KBM-7 (cell line): ENCODE measurements around the gene BRCA2.
A peak's percentile ranks its signal among the peaks of the same experiment; 100 is the strongest.

Experiments used
- DNase-seq: peaks from one replicate; pipeline ENCODE4 v3.0.0-alpha.2; 2015
- in situ Hi-C: fragments of 300-500 bp; cut with MboI; formaldehyde crosslinking; loops from 2 replicates; pipeline ENCODE4 v1.14.3; 2020; ENCODE audit warnings: low sequenced_read_pairs, low pct_unique_long_range_greater_than_20kb, mixed read lengths

Gene BRCA2

GRCh38 chr13:32419862-32420261, 104.6 kb downstream of the BRCA2 start:
- DNase-seq: no peak
- in situ Hi-C loops: no loop called here

- in situ Hi-C loops: no loop called here
- DNase-seq: peak; percentile 83
These were observed 108.3 kb downstream of the BRCA2 start for GRCh38 chr13:32423592-32423991.

DNA sequence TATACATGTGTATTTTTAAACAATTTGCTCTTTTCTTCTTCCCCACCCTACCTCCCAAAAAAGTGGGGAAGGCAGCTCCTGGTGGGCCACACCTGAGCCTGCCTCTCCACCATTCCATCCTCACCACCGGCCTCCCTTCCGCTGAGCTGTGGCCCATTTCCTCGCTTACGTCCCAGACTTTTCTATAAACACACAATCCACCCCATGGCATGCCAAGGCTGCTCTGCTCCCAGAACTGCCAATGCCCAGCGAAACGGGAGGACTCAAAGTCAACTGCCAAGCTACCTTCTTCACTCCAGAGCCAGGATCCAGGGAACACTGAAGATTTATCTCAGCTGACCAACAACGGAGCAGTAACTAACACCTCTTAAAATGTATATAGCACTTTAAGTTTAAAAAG, 109.8 kb downstream of the BRCA2 start:
- no peak for DNase-seq
- in situ Hi-C loops: no loop called here

DNA sequence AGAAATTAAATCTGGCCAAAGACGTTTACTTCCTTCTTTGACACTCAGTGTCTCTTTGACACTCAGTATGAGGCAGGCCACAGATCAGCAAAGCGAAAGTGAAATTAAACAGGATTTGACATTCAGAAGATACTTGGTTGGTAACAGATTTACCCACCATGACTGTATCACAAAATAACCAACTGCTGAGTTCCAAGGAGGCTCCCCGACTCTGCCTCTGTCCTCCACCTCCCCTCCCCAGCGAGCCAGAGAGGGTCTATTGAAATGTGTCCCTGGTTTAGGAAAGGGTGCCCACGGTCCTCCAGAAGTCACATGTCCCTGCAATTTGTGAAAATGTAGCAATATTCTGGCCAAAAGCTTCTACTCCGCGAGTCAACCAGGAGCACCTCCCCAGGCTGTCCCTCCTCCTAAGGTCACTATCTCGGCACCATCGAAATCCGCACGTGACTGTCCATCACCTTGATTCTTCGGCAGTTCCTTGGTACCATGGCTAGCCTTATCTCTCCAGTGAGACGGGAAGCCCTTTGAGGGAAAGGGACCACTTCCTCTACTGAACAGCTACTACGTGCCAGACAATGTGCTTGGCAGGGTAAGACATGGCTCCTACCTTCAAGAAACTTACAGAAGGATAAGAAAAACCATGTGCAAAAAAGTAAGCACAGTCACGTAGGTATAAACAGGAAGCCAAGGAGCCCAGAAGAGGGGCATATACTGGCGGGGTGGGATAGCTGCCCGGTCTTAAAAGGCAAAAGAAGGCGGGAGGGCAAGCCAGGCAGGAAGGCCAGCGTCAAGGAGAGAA, 111.1 kb downstream of the BRCA2 start:
- peak; percentile 75 for DNase-seq
- in situ Hi-C loops: no loop called here

- in situ Hi-C loops: no loop called here
- DNase-seq: no peak
These were observed 111.9 kb downstream of the BRCA2 start for GRCh38 chr13:32426990-32427851.

DNA sequence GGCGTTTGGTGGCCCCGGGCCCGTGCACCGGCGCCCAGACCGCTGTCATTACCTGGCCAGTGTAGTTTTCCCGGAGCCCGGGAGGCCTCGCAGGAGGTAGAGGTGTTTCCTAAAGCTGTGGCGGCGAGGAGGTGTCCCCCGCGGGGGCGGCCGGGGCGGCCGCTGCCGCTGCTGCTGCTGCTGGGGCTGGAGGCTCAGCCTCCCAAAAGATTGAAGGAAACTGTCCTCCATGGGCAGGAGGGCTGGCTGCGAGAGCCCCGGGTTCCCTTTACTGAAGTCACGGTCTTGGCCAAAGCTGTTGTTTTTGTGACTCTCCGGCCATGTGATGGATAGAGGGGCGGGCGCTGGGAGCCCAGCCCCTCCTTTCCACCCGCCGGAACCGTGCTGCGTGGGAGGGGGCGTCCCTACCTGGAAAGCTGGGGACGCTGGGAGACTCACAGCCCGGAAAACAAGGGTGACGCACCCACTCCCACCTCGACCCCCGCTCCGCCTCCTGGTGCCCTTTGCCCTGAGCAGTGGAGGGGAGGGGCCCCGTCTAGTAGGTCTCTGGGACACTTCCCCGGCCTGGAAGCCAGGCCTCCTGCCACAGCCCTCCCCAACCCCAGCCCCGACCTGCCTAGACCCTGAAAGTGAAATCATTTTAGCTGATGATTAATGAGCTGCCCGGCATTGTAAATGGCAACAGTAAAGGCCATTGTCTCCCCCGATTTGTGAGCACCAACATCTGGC, 112.7 kb downstream of the BRCA2 start, which contains the start of gene N4BP2L1:
TSS of gene N4BP2L1 (minus strand) at position 279 of the 729 bp plus-strand sequence. CDS start at position 231, 48 bp downstream.
- peak; percentile 92 for DNase-seq

DNA sequence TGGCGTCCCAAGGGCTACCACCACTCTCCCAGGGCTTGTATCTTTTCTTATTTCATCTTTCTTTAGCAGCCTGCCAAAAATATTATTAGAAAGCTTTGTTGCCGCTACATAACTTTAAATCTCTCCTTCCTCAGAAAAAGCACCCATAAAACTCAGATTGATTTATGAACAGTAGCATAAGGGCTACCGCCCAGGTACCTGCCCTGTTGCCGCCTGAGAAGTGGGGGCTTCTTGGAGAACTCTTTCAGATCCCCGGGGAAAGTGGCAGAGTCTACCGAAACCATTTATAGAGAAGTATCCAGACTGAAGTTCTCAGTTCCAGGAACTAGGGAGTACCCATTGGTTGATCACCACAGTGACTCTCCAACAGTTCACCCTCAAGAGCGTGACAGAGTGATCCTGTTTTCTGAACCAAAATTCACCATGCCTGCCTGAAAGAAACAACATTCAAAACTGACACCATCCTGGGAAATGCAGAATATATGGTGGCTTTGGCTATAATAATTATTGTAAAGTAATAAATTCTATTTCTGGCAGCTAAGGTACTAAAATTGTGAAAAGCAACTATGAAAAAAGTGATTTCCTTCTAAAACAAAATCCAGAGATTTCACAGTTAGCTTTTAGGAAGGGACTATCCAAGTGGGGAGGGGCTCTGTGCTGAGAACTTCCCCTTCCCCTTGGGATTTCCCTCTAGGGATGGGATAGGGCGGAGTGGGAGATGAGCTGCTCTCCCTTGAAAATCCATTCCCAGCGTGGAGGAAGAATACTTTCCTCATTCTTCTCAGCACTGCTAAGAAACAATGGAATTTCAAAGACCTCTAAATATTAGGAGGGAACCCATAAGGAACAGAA, 113.5 kb downstream of the BRCA2 start:
- DNase-seq: peak; percentile 63
- in situ Hi-C loops: no loop called here

More for the DNA sequence above, 112.7 kb downstream of the BRCA2 start, which contains the start of gene N4BP2L1:
- in situ Hi-C loops: no loop called here

DNA sequence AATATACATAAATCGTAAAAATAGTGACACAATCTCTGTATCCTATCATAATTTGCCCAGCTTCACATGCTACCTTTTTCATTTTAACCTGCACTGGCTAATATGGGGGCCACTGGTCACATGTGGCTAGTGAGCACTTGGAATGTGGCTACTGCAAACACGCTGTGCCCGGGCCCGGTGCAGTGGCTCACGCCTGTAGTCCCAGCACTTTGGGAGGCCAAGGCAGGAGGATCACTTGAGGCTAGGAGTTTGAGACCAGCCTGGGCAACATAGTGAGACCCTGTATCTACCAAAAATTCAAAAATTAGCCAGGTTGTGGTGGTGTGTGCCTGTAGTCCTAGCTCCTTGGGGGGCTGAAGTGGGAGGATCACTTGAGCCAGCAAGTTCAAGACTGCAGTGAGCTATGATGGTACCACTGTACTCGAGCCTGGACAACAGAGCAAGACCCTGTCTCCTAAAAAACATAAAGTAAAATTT, 114.2 kb downstream of the BRCA2 start:
- no peak for DNase-seq
- in situ Hi-C loops: no loop called here

DNA sequence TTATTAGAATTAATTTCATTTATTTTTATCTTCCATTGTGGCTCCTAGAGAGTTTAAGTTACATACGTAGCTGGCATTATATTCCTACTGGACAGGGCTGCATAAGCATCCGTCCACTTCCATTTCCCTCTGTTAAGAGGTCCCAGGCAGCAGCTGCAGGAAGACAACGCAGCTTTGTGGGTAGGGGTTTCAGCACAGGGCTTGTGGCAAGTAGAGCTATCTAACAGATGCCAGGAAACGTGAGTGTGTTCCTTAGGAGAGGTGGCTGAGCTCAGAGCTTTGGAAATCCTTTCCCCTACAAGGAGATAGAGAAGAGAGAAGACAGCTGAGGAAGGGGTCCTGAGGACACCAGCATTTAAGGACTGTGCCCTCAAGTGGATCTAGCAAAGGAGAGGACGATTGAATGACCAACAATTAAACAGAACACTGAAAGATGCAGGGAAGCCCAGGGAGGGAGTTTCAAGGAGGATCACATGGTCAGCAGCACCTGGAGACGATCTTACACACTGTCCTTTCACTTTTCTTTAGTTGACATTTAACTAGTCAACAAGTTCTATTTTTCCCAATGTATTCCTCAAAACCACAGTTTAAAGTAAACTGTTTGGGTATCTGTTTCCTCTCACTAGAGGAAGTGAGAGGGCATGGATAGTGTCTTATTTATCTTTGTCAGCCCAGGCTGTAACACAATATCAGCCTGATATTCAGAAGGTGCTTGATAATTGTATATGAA, 114.9 kb downstream of the BRCA2 start:
- DNase-seq: peak; percentile 49
- in situ Hi-C loops: no loop called here

DNA sequence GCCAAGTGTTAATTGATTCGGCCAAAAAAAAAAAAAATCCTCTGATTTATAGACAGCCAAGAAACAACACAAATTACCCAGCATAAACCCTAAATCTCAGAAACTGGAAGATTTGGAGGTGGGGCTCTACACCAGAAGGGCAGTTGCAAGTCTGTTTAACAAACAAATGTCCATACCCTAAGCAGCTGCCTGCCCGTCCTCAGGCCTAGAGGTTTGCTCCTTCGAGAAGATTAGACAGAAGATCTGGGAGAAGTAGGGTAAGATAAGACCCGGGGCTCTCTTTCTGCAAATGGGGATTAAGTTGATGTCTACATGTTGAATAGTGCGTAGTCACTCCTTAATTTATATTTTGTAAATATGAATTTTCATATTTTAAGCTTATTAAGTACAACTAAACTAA, 116.1 kb downstream of the BRCA2 start:
- in situ Hi-C loops: no loop called here
- DNase-seq: no peak

GRCh38 chr13:32432856-32433255, 117.5 kb downstream of the BRCA2 start:
- in situ Hi-C loops: no loop called here
- peak; percentile 58 for DNase-seq

- in situ Hi-C loops: no loop called here
- no peak for DNase-seq
These were observed 123.6 kb downstream of the BRCA2 start for GRCh38 chr13:32438871-32439270.

DNA sequence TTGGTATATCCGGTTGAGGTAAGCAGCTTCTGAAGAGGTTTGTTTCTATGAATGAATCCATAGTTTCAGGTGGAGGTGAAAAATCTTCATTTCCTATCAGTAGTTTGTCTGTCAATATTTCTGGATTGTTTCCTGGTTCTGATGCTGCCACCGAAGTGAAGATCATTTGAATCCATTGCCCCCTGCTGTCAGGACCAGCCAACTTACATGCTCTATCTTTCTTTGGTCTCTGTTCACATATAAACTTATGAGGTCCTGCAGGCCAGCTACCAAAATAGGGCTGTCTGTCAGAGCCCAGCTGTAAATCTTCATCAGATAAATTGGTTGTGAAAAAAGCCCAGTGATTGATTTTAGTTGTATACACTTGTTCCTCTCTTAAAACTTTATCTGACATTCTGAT, 127.8 kb downstream of the BRCA2 start:
- in situ Hi-C loops: no loop called here
- DNase-seq: peak; percentile 53

- in situ Hi-C loops: no loop called here
- no peak for DNase-seq
These were observed 130.2 kb downstream of the BRCA2 start for GRCh38 chr13:32445461-32445860.

DNA sequence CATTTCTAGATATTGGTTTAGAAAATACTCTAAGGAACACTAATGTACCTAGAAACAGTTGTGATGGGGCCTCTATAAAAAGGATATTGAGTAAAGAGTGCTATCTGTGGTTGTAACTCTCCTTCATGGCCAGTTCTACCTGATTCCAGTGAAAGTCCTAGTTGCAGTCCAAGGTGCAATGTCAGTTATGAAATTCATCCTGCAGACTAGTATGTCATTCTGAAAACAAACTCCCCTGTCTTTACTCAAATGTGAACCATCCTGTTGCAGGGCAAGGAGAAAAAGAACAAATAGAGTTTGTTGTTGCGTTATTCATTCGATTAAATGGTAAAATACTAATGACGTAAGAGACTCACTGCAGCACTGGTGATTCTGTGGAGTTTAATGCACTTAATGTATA, 130.9 kb downstream of the BRCA2 start:
- DNase-seq: no peak
- in situ Hi-C loops: no loop called here

DNA sequence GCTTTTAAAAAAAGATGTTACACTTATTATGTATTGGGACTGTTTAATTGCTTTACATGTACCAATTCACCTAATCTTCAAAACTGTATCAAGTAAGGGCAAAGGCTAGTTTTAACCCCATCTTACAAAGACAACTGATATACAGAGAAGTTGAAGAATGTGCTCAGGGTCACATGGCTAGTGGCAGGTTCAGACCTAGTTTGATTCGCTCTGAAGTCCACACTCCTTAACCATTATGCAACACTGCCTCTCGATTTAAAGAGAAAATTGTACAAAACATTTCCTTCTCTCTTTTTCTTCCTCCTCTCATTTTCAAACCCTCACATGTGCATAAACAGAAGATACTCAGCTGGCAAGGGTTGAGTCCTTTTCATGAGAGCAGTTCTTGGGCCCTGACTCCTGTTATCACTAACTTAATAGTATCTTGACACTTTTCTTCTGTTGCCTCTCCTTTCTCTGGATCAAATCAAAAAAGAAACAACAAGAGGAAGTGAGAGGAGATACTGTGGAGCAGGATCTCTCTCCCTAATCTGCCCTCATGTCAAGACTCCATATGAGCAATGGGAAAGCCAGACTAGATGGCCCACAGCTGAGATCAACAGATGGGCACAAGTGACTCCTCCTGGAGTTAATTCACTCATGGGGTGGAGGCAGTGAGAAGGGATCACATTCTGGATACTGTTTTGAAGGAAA, 131.6 kb downstream of the BRCA2 start:
- no peak for DNase-seq
- in situ Hi-C loops: no loop called here

DNA sequence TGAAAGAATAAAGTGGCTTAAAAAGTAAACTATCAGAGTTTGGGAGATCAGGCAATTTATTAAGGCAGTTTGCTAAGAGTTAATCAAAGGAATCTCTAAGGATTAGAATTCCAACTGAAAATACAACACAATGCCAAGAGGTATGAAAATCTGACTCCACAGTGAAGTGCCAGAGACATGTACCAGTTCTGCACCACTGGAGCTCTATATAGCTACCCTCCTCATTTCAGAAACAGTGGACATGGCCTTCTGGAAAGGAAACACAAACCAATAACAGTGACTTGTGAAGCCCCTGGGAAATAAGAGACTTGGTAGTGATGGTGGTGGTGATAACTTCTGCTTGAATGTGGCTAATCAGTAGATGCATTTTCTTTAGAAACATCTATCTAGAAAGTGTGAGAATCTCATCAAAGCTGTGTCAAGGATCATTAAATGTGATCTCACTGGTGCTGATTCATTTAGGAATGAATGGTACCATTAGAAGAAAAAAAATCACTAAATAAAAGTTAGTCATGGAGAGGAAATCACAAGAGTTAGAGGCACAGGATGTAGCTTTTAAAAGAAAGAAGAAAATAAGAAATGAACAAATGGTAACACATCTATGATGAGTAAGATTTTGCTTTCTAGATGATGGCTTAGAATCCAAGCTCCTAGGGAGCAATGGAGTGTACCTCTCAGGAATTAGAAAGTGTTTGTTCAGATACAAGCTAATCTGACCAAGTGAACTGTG, 132.8 kb downstream of the BRCA2 start:
- DNase-seq: no peak
- in situ Hi-C loops: no loop called here
